K562 (cell line): ENCODE measurements around the gene FLII. TPM values are rescaled to one million over a fixed set of nuclear protein-coding genes. Genes with fewer than 3 reads are reported as not detected.

Source experiments
- CBFA2T2 ChIP-seq: fragments of 450-650 bp; conservative IDR thresholded peaks from 2 replicates; pipeline ENCODE4 v1.6.1; 2017; ENCODE audit warnings: mild to moderate bottlenecking
- CBX8 ChIP-seq: fragments of 200-600 bp; sonication (generic); IDR thresholded peaks from 2 replicates; pipeline ENCODE4 v1.6.1; 2012; ENCODE audit warnings: borderline replicate concordance, mixed run types, low read depth, mild to moderate bottlenecking, moderate library complexity, mixed read lengths, low read length, control low read depth, inconsistent platforms; ENCODE audit not compliant: poor library complexity, severe bottlenecking; ENCODE audit errors: extremely low read depth
- MXI1 ChIP-seq: IDR thresholded peaks from 2 replicates; pipeline ENCODE4 v1.6.1; 2011; ENCODE audit warnings: low read depth, mild to moderate bottlenecking, improper control_type of control experiment, low read length
- NFE2 ChIP-seq: IDR thresholded peaks from 2 replicates; pipeline ENCODE4 v1.6.1; 2014; ENCODE audit warnings: antibody characterized with exemption, low read depth
- PHF20 ChIP-seq: fragments of 450-650 bp; IDR thresholded peaks from 2 replicates; pipeline ENCODE4 v1.6.1; 2018; ENCODE audit not compliant: partially characterized antibody
- PML ChIP-seq: IDR thresholded peaks from 2 replicates; pipeline ENCODE4 v1.6.1; 2012; ENCODE audit warnings: low read length, inconsistent platforms
- PRMT5 ChIP-seq: sonication (generic); formaldehyde crosslinking; IDR thresholded peaks from 2 replicates; pipeline ENCODE4 v1.5.0; 2020; ENCODE audit warnings: missing genetic modification reagents
- RFX5 ChIP-seq: IDR thresholded peaks from 2 replicates; pipeline ENCODE4 v1.6.1; 2011; ENCODE audit warnings: low read depth, mild to moderate bottlenecking, improper control_type of control experiment, low read length
- SAFB2 ChIP-seq: fragments of 200-400 bp; formaldehyde crosslinking; IDR thresholded peaks from 2 replicates; pipeline ENCODE4 v1.6.1; 2018; ENCODE audit warnings: borderline replicate concordance, low read length, low read depth, moderate library complexity; ENCODE audit not compliant: severe bottlenecking
- SP2 ChIP-seq: IDR thresholded peaks from 2 replicates; pipeline ENCODE4 v1.6.1; 2011; ENCODE audit warnings: mild to moderate bottlenecking, low read depth, low read length, moderate library complexity; ENCODE audit not compliant: poor library complexity, severe bottlenecking; ENCODE audit errors: extremely low read depth
- SREBF2 ChIP-seq: sonication (generic); formaldehyde crosslinking; IDR thresholded peaks from 2 replicates; pipeline ENCODE4 v1.4.0; 2020; ENCODE audit warnings: mild to moderate bottlenecking, missing genetic modification reagents
- STAT5A ChIP-seq: IDR thresholded peaks from 2 replicates; pipeline ENCODE4 v1.6.1; 2012; ENCODE audit warnings: low read length, inconsistent platforms, borderline replicate concordance
- SUPT5H ChIP-seq: fragments of 450-650 bp; IDR thresholded peaks from 2 replicates; pipeline ENCODE4 v1.6.1; 2016
- TCF7L2 ChIP-seq: fragments of 150-350 bp; IDR thresholded peaks from 2 replicates; pipeline ENCODE4 v1.6.1; 2016; ENCODE audit warnings: low read depth, mild to moderate bottlenecking, low read length, moderate library complexity
- ZBTB7A ChIP-seq: IDR thresholded peaks from 2 replicates; pipeline ENCODE4 v1.6.1; 2011; ENCODE audit warnings: low read depth, mild to moderate bottlenecking, low read length, moderate library complexity, borderline replicate concordance; ENCODE audit not compliant: control insufficient read depth
- ZNF224 ChIP-seq: sonication (generic); formaldehyde crosslinking; IDR thresholded peaks from 2 replicates; pipeline ENCODE4 v1.8.0; 2022; ENCODE audit warnings: mild to moderate bottlenecking, missing genetic modification reagents
- polyA plus RNA-seq, 8 experiments: library from polyadenylated mRNA; depleted of rRNA in 4 of 8; stranded (reverse) in 5 of 8; unstranded in 3 of 8; fragments of >200 nt; fragmentation: Nextera tagmentation in 2 of 8; fragmentation: Illumina TruSeq in 1 of 8; extraction: Ambion mirVana in 2 of 8; extraction: Trizol in 1 of 8; gene quantifications; 2 replicates each; pipeline versions ENCODE4 v1.2.1 to v1.2.3, GENCODE V29; 2011 to 2014; ENCODE audit warnings: inconsistent platforms in 1 of 8, missing spikeins in 1 of 8
- total RNA-seq, 7 experiments: library from RNA; depleted of rRNA in 6 of 7; stranded (reverse); fragments of >200 nt in 6 of 7; fragmentation: Illumina TruSeq in 2 of 7; extraction: Trizol in 2 of 7; gene quantifications; 2 replicates each; pipeline versions ENCODE4 v1.2.1 to v1.2.3, GENCODE V29; 2011 to 2021; ENCODE audit warnings: low replicate concordance in 1 of 7
- TF ChIP-seq, protein P1 (sequence below), 2 experiments: fragments of 450-650 bp in 1 of 2; IDR thresholded peaks; 2 replicates each; pipeline ENCODE4 v1.6.1; 2011 to 2017; ENCODE audit warnings: low read depth in 2 of 2, antibody characterized with exemption in 1 of 2, borderline replicate concordance in 1 of 2, low read length in 1 of 2, mild to moderate bottlenecking in 1 of 2, mixed read lengths in 1 of 2; ENCODE audit not compliant: control insufficient read depth in 1 of 2
- TF ChIP-seq, protein P2 (sequence below): sonication (generic); formaldehyde crosslinking; IDR thresholded peaks from 2 replicates; pipeline ENCODE4 v1.8.0; 2022; ENCODE audit warnings: mild to moderate bottlenecking, missing genetic modification reagents
- TF ChIP-seq, protein P3 (sequence below): sonication (generic); formaldehyde crosslinking; IDR thresholded peaks from 2 replicates; pipeline ENCODE4 v1.8.0; 2022; ENCODE audit warnings: mild to moderate bottlenecking, missing genetic modification reagents, borderline replicate concordance

FLII gene
- total and polyA plus RNA-seq, 9 of the 15 experiments (the other 6 are each of a cell fraction or from before 2014, with no cell fraction given), result 11.7 to 126 (median 82.5) TPM

DNA sequence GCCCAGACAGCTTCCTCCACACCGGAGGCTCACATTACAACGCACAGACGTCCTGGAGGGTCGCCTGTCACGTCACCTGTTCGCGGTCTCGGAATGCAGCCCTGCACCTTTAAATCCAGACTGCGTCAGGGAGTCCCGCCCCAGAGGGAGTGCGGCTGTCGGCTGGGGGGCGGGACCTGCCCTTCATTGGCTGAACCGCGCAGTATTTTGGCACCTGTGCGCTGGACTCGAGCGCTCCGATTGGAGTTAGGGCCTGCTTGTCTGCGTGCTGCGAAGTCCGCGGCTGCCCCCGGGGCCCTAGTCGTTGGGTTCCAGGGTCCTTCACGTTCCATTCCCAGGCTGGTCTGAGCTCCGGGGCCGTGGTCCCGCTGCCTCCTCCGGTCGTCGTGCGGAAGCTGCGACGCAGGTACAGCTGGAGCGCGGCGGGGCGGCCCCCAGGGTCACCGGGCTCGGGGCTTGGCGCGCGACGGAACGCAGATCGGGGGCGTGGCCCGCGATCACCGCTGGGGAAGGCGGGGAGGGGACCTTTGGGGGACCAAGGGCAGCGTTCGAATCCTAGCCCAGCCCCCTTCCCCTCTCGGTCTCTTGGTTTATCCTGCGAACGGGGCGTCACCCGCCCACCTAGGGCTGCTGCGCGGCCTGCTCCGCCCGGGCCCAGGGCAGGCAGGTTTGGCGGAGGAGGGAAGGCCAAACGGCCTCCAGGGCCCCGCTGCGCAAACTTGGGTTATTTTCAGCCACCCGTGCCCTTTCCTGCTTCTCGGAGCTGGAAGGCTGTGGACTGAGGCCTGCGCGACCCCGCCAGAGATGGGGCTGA lies 2.0 kb upstream of the FLII start, which contains the start of gene MIEF2 (continued):
- TF ChIP-seq, protein P1, sequence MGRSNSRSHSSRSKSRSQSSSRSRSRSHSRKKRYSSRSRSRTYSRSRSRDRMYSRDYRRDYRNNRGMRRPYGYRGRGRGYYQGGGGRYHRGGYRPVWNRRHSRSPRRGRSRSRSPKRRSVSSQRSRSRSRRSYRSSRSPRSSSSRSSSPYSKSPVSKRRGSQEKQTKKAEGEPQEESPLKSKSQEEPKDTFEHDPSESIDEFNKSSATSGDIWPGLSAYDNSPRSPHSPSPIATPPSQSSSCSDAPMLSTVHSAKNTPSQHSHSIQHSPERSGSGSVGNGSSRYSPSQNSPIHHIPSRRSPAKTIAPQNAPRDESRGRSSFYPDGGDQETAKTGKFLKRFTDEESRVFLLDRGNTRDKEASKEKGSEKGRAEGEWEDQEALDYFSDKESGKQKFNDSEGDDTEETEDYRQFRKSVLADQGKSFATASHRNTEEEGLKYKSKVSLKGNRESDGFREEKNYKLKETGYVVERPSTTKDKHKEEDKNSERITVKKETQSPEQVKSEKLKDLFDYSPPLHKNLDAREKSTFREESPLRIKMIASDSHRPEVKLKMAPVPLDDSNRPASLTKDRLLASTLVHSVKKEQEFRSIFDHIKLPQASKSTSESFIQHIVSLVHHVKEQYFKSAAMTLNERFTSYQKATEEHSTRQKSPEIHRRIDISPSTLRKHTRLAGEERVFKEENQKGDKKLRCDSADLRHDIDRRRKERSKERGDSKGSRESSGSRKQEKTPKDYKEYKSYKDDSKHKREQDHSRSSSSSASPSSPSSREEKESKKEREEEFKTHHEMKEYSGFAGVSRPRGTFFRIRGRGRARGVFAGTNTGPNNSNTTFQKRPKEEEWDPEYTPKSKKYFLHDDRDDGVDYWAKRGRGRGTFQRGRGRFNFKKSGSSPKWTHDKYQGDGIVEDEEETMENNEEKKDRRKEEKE (IDR thresholded peaks at IDR 0.05; ENCODE audit: borderline replicate concordance in 1 of 2, control insufficient read depth in 1 of 2, low read depth in 2 of 2, low read length in 1 of 2), result no peak
- TF ChIP-seq, protein P2, sequence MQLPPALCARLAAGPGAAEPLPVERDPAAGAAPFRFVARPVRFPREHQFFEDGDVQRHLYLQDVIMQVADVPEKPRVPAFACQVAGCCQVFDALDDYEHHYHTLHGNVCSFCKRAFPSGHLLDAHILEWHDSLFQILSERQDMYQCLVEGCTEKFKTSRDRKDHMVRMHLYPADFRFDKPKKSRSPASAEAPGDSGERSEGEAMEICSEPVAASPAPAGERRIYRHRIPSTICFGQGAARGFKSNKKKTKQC (CRISPR knock-in tag), result peak; percentile 65; the same call in 1 of the 2 replicates
- TF ChIP-seq ZNF224 (CRISPR knock-in tag) (no peak), ZBTB7A (peak; percentile 70; the same call in 1 of the 2 replicates), NFE2 (no peak), PHF20 (no peak), PRMT5 (CRISPR knock-in tag) (no peak), PML (no peak), CBFA2T2 (no peak), TCF7L2 (no peak), STAT5A (no peak), SUPT5H (no peak), MXI1 (no peak), SREBF2 (CRISPR knock-in tag) (no peak), SP2 (peak; percentile 67), SAFB2 (no peak), CBX8 (no peak), RFX5 (no peak)
- TF ChIP-seq, protein P3, sequence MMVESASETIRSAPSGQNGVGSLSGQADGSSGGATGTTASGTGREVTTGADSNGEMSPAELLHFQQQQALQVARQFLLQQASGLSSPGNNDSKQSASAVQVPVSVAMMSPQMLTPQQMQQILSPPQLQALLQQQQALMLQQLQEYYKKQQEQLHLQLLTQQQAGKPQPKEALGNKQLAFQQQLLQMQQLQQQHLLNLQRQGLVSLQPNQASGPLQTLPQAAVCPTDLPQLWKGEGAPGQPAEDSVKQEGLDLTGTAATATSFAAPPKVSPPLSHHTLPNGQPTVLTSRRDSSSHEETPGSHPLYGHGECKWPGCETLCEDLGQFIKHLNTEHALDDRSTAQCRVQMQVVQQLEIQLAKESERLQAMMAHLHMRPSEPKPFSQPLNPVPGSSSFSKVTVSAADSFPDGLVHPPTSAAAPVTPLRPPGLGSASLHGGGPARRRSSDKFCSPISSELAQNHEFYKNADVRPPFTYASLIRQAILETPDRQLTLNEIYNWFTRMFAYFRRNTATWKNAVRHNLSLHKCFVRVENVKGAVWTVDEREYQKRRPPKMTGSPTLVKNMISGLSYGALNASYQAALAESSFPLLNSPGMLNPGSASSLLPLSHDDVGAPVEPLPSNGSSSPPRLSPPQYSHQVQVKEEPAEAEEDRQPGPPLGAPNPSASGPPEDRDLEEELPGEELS, result no peak
